MM.1S (cell line): ENCODE results near the gene FAM180A.

ENCODE experiments used
- DNase-seq: peaks from one replicate; pipeline ENCODE4 v3.0.0-alpha.2; 2015
- H2AFZ ChIP-seq: fragments of 300-600 bp; sonication (generic); 2 replicates; pipeline ENCODE4 v1.6.0; 2016; ENCODE audit warnings: antibody characterized with exemption, low read length
- H3F3A ChIP-seq: fragments of 300-600 bp; sonication (generic); 2 replicates; pipeline ENCODE4 v1.6.1; 2016; ENCODE audit warnings: mild to moderate bottlenecking, antibody characterized with exemption, low read length, moderate library complexity, mixed read lengths; ENCODE audit not compliant: insufficient read depth
- H3K27ac ChIP-seq: fragments of 300-600 bp; sonication (generic); 2 replicates; pipeline ENCODE4 v1.5.1; 2016; ENCODE audit warnings: mild to moderate bottlenecking, low read length
- H3K27me3 ChIP-seq: fragments of 300-600 bp; sonication (generic); replicated peaks from 2 replicates; pipeline ENCODE4 v1.6.0; 2016; ENCODE audit warnings: low read length; ENCODE audit not compliant: insufficient read depth
- H3K36me3 ChIP-seq: fragments of 300-600 bp; sonication (generic); replicated peaks from 2 replicates; pipeline ENCODE4 v1.6.1; 2016; ENCODE audit warnings: mild to moderate bottlenecking, low read length, mixed read lengths; ENCODE audit not compliant: insufficient read depth
- H3K4me1 ChIP-seq: fragments of 300-600 bp; sonication (generic); 2 replicates; pipeline ENCODE4 v1.6.1; 2016; ENCODE audit warnings: low read length, mixed read lengths
- H3K4me2 ChIP-seq: fragments of 300-600 bp; sonication (generic); 2 replicates; pipeline ENCODE4 v1.6.0; 2016; ENCODE audit warnings: low read depth, low read length
- H3K4me3 ChIP-seq: fragments of 300-600 bp; sonication (generic); 2 replicates; pipeline ENCODE4 v1.5.1; 2016; ENCODE audit warnings: low read length, mixed read lengths
- H3K79me2 ChIP-seq: fragments of 300-600 bp; sonication (generic); 2 replicates; pipeline ENCODE4 v1.6.1; 2016; ENCODE audit warnings: mixed run types, low read length, mixed read lengths
- H3K9ac ChIP-seq: fragments of 300-600 bp; sonication (generic); 2 replicates; pipeline ENCODE4 v1.6.1; 2016; ENCODE audit warnings: low read length, mixed read lengths
- H3K9me2 ChIP-seq: fragments of 300-600 bp; sonication (generic); replicated peaks from 2 replicates; pipeline ENCODE4 v1.6.1; 2016; ENCODE audit warnings: mild to moderate bottlenecking, low read length, mixed read lengths; ENCODE audit not compliant: insufficient read depth
- H3K9me3 ChIP-seq: fragments of 300-600 bp; sonication (generic); replicated peaks from 2 replicates; pipeline ENCODE4 v1.6.1; 2016; ENCODE audit warnings: mild to moderate bottlenecking, low read length, mixed read lengths; ENCODE audit not compliant: insufficient read depth
- H4K20me1 ChIP-seq: fragments of 300-600 bp; sonication (generic); 2 replicates; pipeline ENCODE4 v1.6.1; 2016; ENCODE audit warnings: mild to moderate bottlenecking, low read length, moderate library complexity, mixed read lengths; ENCODE audit not compliant: insufficient read depth
- CTCF ChIP-seq: fragments of 300-600 bp; sonication (generic); IDR thresholded peaks from 2 replicates; pipeline ENCODE4 v1.5.1; 2016; ENCODE audit warnings: antibody characterized with exemption, low read length, mixed read lengths
- EZH2 ChIP-seq: fragments of 300-600 bp; sonication (generic); optimal IDR thresholded peaks from 2 replicates; pipeline ENCODE3; 2017; ENCODE audit warnings: low read depth, mild to moderate bottlenecking, antibody characterized with exemption, low read length, mixed read lengths
- EZH2phosphoT487 ChIP-seq: fragments of 300-600 bp; sonication (generic); IDR thresholded peaks from 2 replicates; pipeline ENCODE4 v1.6.1; 2018; ENCODE audit warnings: antibody characterized with exemption, low read length

Gene FAM180A

GRCh38 chr7:135748770-135749169, at the start of gene FAM180A:
FAM180A (minus strand) TSS chr7:135748813; CDS start chr7:135748580, 233 bp downstream.
- Histone ChIP-seq H3K9ac (no peak within 1 kb of the TSS), H2AFZ (no peak within 1 kb of the TSS), H3F3A (no peaks in the 10 kb centered on the region), H3K27me3 (no peaks in the 10 kb centered on the region), H3K4me1 (no peaks in the 10 kb centered on the region), H3K79me2 (no peaks in the 10 kb centered on the region), H3K9me2 (no peaks in the 10 kb centered on the region), H3K36me3 (no peaks in the 10 kb centered on the region), H4K20me1 (no peaks in the 10 kb centered on the region), H3K9me3 (no peaks in the 10 kb centered on the region), H3K4me3 (no peak within 1 kb of the TSS), H3K4me2 (no peak within 1 kb of the TSS), H3K27ac (no peak within 1 kb of the TSS)
- TF ChIP-seq CTCF (no peak), EZH2phosphoT487 (no peak), EZH2 (no peak)
- DNase-seq, result no peak

GRCh38 chr7:135798095-135798494, 49.5 kb upstream of the FAM180A start:
- DNase-seq, result no peak
- H3K27me3 ChIP-seq, result no peaks in the 10 kb centered on the region
- no peak overlapping the region for H3K4me3 ChIP-seq
- H3K79me2 ChIP-seq, result no peaks in the 10 kb centered on the region
- no peaks in the 10 kb centered on the region for H3K9me3 ChIP-seq
- H3K36me3 ChIP-seq, result no peaks in the 10 kb centered on the region
- no peaks in the 10 kb centered on the region for H3K4me1 ChIP-seq
- H3K4me2 ChIP-seq, result no peak overlapping the region
- H3F3A ChIP-seq, result no peaks in the 10 kb centered on the region
- H2AFZ ChIP-seq, result no peak overlapping the region
- no peak overlapping the region for H3K27ac ChIP-seq
- H4K20me1 ChIP-seq, result no peaks in the 10 kb centered on the region
- TF ChIP-seq EZH2phosphoT487, result no peak
- no peak for TF ChIP-seq EZH2
- TF ChIP-seq CTCF, result no peak
- H3K9ac ChIP-seq, result no peak overlapping the region
- H3K9me2 ChIP-seq, result no peaks in the 10 kb centered on the region

GRCh38 chr7:135795846-135796570, 47.4 kb upstream of the FAM180A start:
- H3K9me3 ChIP-seq, result no peaks in the 10 kb centered on the region
- no peaks in the 10 kb centered on the region for H3K9me2 ChIP-seq
- no peaks in the 10 kb centered on the region for H4K20me1 ChIP-seq
- no peaks in the 10 kb centered on the region for H3K36me3 ChIP-seq
- H3K4me3 ChIP-seq, result no peak overlapping the region
- H3K27ac ChIP-seq, result no peak overlapping the region
- TF ChIP-seq EZH2phosphoT487 (no peak), EZH2 (no peak), CTCF (no peak)
- no peaks in the 10 kb centered on the region for H3K27me3 ChIP-seq
- no peak overlapping the region for H3K9ac ChIP-seq
- no peak for DNase-seq
- no peaks in the 10 kb centered on the region for H3F3A ChIP-seq
- H3K79me2 ChIP-seq, result no peaks in the 10 kb centered on the region
- H2AFZ ChIP-seq, result no peak overlapping the region
- no peaks in the 10 kb centered on the region for H3K4me1 ChIP-seq
- H3K4me2 ChIP-seq, result no peak overlapping the region
